ENCODE results near the gene GKAP1. TPM values are rescaled to one million over a fixed set of nuclear protein-coding genes. Genes with fewer than 3 reads are reported as not detected.

Gene GKAP1
- total and polyA plus RNA-seq, 2 of the 13 experiments (the other 11 are each of a cell fraction or from before 2014, with no cell fraction given) = 5.6 to 6.1 TPM

- no peak for TF ChIP-seq THAP9 (CRISPR knock-in tag; IDR thresholded peaks at IDR 0.05; ENCODE audit: borderline replicate concordance)
- TF ChIP-seq POLR2A (IDR thresholded peaks at IDR 0.05; ENCODE audit: insufficient read depth in 1 of 2, low read depth in 2 of 2, low read length in 2 of 2) = no peak
- no peak for TF ChIP-seq PAF1 (CRISPR knock-in tag; IDR thresholded peaks at IDR 0.05)
- TF ChIP-seq HNF1B (CRISPR knock-in tag; IDR thresholded peaks at IDR 0.05) = no peak
- TF ChIP-seq ZFP41 (CRISPR knock-in tag; IDR thresholded peaks at IDR 0.05; ENCODE audit: borderline replicate concordance) = no peak
Measured at GRCh38 chr9:83792746-83793145, 24.8 kb downstream of the GKAP1 start (continued).

- Histone ChIP-seq H3K36me3 (replicated peaks in 1 of 2; ENCODE audit: control insufficient read depth in 1 of 2, insufficient read depth in 2 of 2, low read length in 2 of 2) (peaks cover 0 to 3% of the 10 kb centered on the region in 2 experiments; a peak in 2 of 5 replicates), H2AFZ (ENCODE audit: low read length) (no peak overlapping the region), H3K4me1 (ENCODE audit: insufficient read depth, low read length) (no peaks in the 10 kb centered on the region), H3K27me3 (ENCODE audit: control insufficient read depth in 1 of 2, insufficient read depth in 2 of 2, low read length in 2 of 2) (no peaks in the 10 kb centered on the region), H3K9me3 (ENCODE audit: low read length) (no peaks in the 10 kb centered on the region), H3K9ac (ENCODE audit: insufficient read depth, low read depth, low read length) (no peak overlapping the region), H3K79me2 (ENCODE audit: insufficient read depth, low read length) (no peaks in the 10 kb centered on the region), H3K4me3 (replicated peaks in 1 of 3; ENCODE audit: insufficient read depth in 1 of 3, low read depth in 2 of 3, low read length in 3 of 3) (no peak overlapping the region), H3K27ac (ENCODE audit: extremely low read length, insufficient read depth, low read length) (no peak overlapping the region), H3K4me2 (ENCODE audit: low read depth, low read length) (no peak overlapping the region), H4K20me1 (ENCODE audit: insufficient read depth, low read length) (no peaks in the 10 kb centered on the region)
- ATAC-seq (no peak), DNase-seq (ENCODE audit: low spot score) (no peak), FAIRE-seq (no peak)
- ChIA-PET CTCF (ENCODE audit: low intra/inter-chr PET ratio, low total read pairs) (no interaction called here), POLR2A (no interaction called here)
- in situ Hi-C loops (cut with HindIII; ENCODE audit: extremely low pct_ligation_motif_present, low pct_unique_long_range_greater_than_20kb) = no loop called here
- no TSS peak for BruUV-seq (replicated peaks)
- intact Hi-C loops (cut with micrococcal nuclease; ENCODE audit: unreplicated experiment) = no loop called here
- WGBS (ENCODE audit: low lambda C conversion rate) = 93% methylated on average over 2 of the region's 2 CpGs
- TF ChIP-seq ZFP62 (CRISPR knock-in tag; IDR thresholded peaks at IDR 0.05) = no peak
- no peak for TF ChIP-seq MIER3 (CRISPR knock-in tag; IDR thresholded peaks at IDR 0.05; ENCODE audit: borderline replicate concordance)
- TF ChIP-seq SNRNP70 (IDR thresholded peaks at IDR 0.05; ENCODE audit: low read depth, low read length) = no peak
- TF ChIP-seq GPN1 (CRISPR knock-in tag; IDR thresholded peaks at IDR 0.05; ENCODE audit: borderline replicate concordance) = no peak
- TF ChIP-seq PATZ1 (CRISPR knock-in tag; IDR thresholded peaks at IDR 0.05) = no peak
- TF ChIP-seq ZNF839 (CRISPR knock-in tag; IDR thresholded peaks at IDR 0.05; ENCODE audit: borderline replicate concordance) = no peak
- TF ChIP-seq FOXP1 (IDR thresholded peaks at IDR 0.05) = no peak
- no peak for TF ChIP-seq FOXP1 (CRISPR knock-in tag; IDR thresholded peaks at IDR 0.05)
- TF ChIP-seq GLMP (CRISPR knock-in tag; IDR thresholded peaks at IDR 0.05; ENCODE audit: borderline replicate concordance) = no peak
Measured at GRCh38 chr9:83778164-83778563, 39.4 kb downstream of the GKAP1 start.

Measured in HepG2 (cell line).